HG03045 (cell line): Measurements from ENCODE around the gene HOXB3.

ENCODE experiments used
- ATAC-seq: cut with Tn5 transposase; IDR thresholded peaks from one replicate; pipeline ENCODE4 v1.9.1; 2021; ENCODE audit warnings: mild to moderate bottlenecking, moderate library complexity; ENCODE audit not compliant: unreplicated experiment

HOXB3 gene

GRCh38 chr17:48530208-48530886, 59.7 kb downstream of the HOXB3 start:
- ATAC-seq = no peak

GRCh38 chr17:48529683-48530009, 60.4 kb downstream of the HOXB3 start:
- no peak for ATAC-seq

- ATAC-seq = no peak
These were observed 60.9 kb downstream of the HOXB3 start for GRCh38 chr17:48528936-48529682.

- no peak for ATAC-seq
These were observed 61.7 kb downstream of the HOXB3 start for GRCh38 chr17:48528153-48528935.

GRCh38 chr17:48527547-48527932, 62.5 kb downstream of the HOXB3 start:
- no peak for ATAC-seq

- ATAC-seq = no peak
These were observed 63.2 kb downstream of the HOXB3 start for GRCh38 chr17:48526608-48527546.

GRCh38 chr17:48523010-48523409, 67.0 kb downstream of the HOXB3 start:
- no peak for ATAC-seq

- no peak for ATAC-seq
These were observed 67.9 kb downstream of the HOXB3 start for GRCh38 chr17:48522031-48522653.

GRCh38 chr17:48520631-48521079, 69.4 kb downstream of the HOXB3 start:
- ATAC-seq = no peak

GRCh38 chr17:48519427-48519826, 70.6 kb downstream of the HOXB3 start:
- no peak for ATAC-seq

- ATAC-seq = no peak
These were observed 72.6 kb downstream of the HOXB3 start for GRCh38 chr17:48517478-48517877.

- ATAC-seq = no peak
These were observed 73.8 kb downstream of the HOXB3 start for GRCh38 chr17:48515925-48516900.

GRCh38 chr17:48514477-48514876, 75.6 kb downstream of the HOXB3 start:
- no peak for ATAC-seq

- ATAC-seq = no peak
These were observed 76.2 kb downstream of the HOXB3 start for GRCh38 chr17:48513666-48514455.

- no peak for ATAC-seq
These were observed 76.9 kb downstream of the HOXB3 start for GRCh38 chr17:48513097-48513496.

- no peak for ATAC-seq
These were observed 79.1 kb downstream of the HOXB3 start for GRCh38 chr17:48510761-48511604.

- no peak for ATAC-seq
These were observed 79.7 kb downstream of the HOXB3 start for GRCh38 chr17:48510381-48510760.
